ENCODE measurements around the gene TIAM2.

- no peak for TF ChIP-seq NFRKB (IDR thresholded peaks at IDR 0.05)
- no peak for TF ChIP-seq FOXK2 (IDR thresholded peaks at IDR 0.05)
These were observed 262.7 kb downstream of the TIAM2 start for GRCh38 chr6:155257796-155258195.

Data from HEK293T (cell line).